Fibroblast of lung (primary cell): Measurements from ENCODE around the gene FNIP1.

Experiments used
- EZH2 ChIP-seq: IDR thresholded peaks from 2 replicates; pipeline ENCODE4 v1.5.1; 2012; ENCODE audit warnings: low read length, control low read depth, mild to moderate bottlenecking; ENCODE audit errors: missing control alignments
- TF ChIP-seq, protein P1 (sequence below), 2 donors: IDR thresholded peaks in 1 of 2; conservative IDR thresholded peaks in 1 of 2; 1 replicate in 1 of 2; 2 replicates in 1 of 2; pipeline ENCODE4 v1.5.1; 2011 to 2012; ENCODE audit warnings: low read length in 2 of 2, control low read depth in 1 of 2, inconsistent platforms in 1 of 2, low read depth in 1 of 2, mild to moderate bottlenecking in 1 of 2

DNA sequence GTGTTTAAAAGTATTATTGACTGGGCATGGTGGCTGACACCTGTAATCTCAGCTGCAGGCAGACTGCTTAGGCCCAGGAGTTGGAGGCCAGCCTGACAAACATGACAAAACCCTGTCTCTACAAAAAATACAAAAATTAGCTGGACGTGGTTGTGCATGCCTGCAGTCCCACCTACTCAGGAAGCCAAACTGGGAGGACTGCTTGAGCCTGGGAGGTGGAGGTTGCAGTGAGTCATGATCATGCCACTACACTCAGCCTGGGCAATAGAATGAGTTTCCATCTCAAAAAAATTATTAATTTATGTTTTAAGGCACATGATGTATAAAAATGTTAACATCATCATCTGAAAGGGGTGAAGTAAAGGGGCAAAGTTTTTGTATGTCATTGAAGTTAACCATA lies 49.7 kb upstream of the FNIP1 start:
- TF ChIP-seq, protein P1, sequence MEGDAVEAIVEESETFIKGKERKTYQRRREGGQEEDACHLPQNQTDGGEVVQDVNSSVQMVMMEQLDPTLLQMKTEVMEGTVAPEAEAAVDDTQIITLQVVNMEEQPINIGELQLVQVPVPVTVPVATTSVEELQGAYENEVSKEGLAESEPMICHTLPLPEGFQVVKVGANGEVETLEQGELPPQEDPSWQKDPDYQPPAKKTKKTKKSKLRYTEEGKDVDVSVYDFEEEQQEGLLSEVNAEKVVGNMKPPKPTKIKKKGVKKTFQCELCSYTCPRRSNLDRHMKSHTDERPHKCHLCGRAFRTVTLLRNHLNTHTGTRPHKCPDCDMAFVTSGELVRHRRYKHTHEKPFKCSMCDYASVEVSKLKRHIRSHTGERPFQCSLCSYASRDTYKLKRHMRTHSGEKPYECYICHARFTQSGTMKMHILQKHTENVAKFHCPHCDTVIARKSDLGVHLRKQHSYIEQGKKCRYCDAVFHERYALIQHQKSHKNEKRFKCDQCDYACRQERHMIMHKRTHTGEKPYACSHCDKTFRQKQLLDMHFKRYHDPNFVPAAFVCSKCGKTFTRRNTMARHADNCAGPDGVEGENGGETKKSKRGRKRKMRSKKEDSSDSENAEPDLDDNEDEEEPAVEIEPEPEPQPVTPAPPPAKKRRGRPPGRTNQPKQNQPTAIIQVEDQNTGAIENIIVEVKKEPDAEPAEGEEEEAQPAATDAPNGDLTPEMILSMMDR (conservative IDR thresholded peaks at IDR 0.05 in 1 of 2, IDR thresholded peaks at IDR 0.05 in 1 of 2; ENCODE audit: low read depth in 1 of 2, low read length in 2 of 2): no peak
- TF ChIP-seq EZH2: no peak
